Measurements from ENCODE around the gene CDC42BPA. TPM values are rescaled to one million over a fixed set of nuclear protein-coding genes. Genes with fewer than 3 reads are reported as not detected.
"Not testable (repeated sequence)": the region's sequence is repeated elsewhere in the genome, so short reads cannot be mapped to it uniquely, and the experiment has no call there.

Gene CDC42BPA
- total and polyA plus RNA-seq, 12 donors = 7.4 to 73.8 (median 37.2) TPM

DNA sequence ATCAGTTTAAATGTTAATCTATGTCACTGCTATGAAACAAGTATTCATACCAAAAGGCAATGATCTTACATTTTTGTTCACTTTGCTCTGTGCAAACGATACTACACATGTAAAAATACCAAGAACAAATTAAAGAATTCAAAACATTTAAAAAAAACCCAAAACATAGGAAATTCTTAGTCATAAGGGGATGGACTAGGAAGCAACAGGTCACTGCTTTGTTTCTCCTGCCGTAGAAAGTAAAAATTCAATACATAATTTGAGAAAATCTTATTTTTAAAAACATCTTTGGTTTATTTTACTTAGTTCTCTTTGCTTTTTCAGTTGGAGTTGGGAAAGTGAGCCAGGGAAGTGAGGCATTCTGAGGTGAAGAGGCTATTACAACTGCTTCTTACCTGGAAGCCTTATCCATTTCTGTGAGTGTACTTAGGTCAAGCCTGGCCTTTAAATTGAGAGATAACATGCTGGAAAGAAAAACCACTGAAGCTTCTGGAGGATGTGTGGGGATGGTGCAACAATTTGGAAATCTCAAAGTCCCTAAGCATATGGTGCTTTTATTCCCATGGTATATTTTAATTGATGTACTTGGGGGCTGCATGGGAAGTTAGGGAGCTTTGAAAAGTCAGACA, 183.5 kb downstream of the CDC42BPA start:
- Histone ChIP-seq H3K4me3 (no peak overlapping the region), H3K4me1 (replicated peaks in 1 of 2) (peaks cover 0 to 4% of the 10 kb centered on the region in 2 donors), H3K27ac (no peak overlapping the region), H3K27me3 (no peaks in the 10 kb centered on the region), H3K9me3 (replicated peaks in 1 of 3) (no peaks in the 10 kb centered on the region), H3K36me3 (replicated peaks in 1 of 2) (no peaks in the 10 kb centered on the region)
- WGBS, 4 donors = 63 to 79% (median 71%) methylated on average over 2 of the region's 2 CpGs
- DNase-seq = no peak
- intact Hi-C loops (cut with DNase I) = no loop called here
- TF ChIP-seq POLR2A (IDR thresholded peaks at IDR 0.05) = no peak
- TF ChIP-seq, protein P1, sequence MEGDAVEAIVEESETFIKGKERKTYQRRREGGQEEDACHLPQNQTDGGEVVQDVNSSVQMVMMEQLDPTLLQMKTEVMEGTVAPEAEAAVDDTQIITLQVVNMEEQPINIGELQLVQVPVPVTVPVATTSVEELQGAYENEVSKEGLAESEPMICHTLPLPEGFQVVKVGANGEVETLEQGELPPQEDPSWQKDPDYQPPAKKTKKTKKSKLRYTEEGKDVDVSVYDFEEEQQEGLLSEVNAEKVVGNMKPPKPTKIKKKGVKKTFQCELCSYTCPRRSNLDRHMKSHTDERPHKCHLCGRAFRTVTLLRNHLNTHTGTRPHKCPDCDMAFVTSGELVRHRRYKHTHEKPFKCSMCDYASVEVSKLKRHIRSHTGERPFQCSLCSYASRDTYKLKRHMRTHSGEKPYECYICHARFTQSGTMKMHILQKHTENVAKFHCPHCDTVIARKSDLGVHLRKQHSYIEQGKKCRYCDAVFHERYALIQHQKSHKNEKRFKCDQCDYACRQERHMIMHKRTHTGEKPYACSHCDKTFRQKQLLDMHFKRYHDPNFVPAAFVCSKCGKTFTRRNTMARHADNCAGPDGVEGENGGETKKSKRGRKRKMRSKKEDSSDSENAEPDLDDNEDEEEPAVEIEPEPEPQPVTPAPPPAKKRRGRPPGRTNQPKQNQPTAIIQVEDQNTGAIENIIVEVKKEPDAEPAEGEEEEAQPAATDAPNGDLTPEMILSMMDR (IDR thresholded peaks at IDR 0.05) = no peak

DNA sequence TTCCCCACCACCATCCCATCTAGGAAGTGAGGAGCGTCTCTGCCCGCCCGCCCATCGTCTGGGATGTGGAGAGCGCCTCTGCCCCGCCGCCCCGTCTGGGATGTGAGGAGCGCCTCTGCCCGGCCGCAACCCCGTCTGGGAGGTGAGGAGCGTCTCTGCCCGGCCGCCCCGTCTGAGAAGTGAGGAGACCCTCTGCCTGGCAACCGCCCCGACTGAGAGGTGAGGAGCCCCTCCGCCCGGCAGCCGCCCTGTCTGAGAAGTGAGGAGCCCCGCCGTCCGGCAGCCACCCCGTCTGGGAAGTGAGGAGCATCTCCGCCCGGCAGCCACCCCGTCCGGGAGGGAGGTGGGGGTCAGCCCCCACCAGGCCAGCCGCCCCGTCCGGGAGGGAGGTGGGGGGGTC, 185.6 kb downstream of the CDC42BPA start:
- H3K36me3 ChIP-seq (replicated peaks in 1 of 2); DNase-seq; H3K4me3 ChIP-seq; H3K27me3 ChIP-seq; intact Hi-C loops (cut with DNase I); H3K9me3 ChIP-seq (replicated peaks in 1 of 3); H3K4me1 ChIP-seq (replicated peaks in 1 of 2); H3K27ac ChIP-seq: not testable (repeated sequence)
- WGBS, 4 donors = 96 to 99% (median 97%) methylated on average over 4 to 32 of the region's 32 CpGs; no CpG with 5 or more reads in 1 of the 4 donors

DNA sequence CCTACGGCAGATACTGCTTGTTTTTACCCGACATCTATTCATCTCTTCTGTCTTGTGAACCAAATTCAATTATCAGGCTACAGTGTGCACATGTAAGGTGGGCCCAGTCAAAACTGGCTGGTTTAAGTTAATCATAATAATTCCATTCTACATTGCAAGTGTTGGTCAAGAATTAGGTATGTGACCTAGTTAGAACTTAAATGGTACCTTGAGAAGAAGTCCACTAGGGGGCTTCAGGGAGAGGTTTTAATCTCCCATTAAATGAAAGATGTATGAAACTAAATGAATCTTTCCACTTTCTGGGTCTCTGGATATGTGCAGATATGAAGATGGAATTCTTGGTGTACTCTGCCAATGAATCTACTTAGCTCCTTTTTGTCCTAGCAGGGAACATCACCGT, 187.1 kb downstream of the CDC42BPA start:
- no peak overlapping the region for H3K4me3 ChIP-seq
- H3K27me3 ChIP-seq = no peaks in the 10 kb centered on the region
- no peaks in the 10 kb centered on the region for H3K36me3 ChIP-seq (replicated peaks in 1 of 2)
- intact Hi-C loops (cut with DNase I) = no loop called here
- H3K9me3 ChIP-seq (replicated peaks in 1 of 3) = no peaks in the 10 kb centered on the region
- peaks cover 0 to 4% of the 10 kb centered on the region in 2 donors for H3K4me1 ChIP-seq (replicated peaks in 1 of 2)
- WGBS, 4 donors = 87 to 89% (median 88%) methylated on average over 3 of the region's 3 CpGs
- H3K27ac ChIP-seq = no peak overlapping the region
- no peak for TF ChIP-seq POLR2A (IDR thresholded peaks at IDR 0.05)
- TF ChIP-seq, protein P1 (IDR thresholded peaks at IDR 0.05) = peak in 5 of 6 experiments; percentile 19 to 49 (median 42)
- no peak for DNase-seq

- no peaks in the 10 kb centered on the region for H3K36me3 ChIP-seq (replicated peaks in 1 of 2)
- H3K4me3 ChIP-seq = no peak overlapping the region
- H3K9me3 ChIP-seq (replicated peaks in 1 of 3) = no peaks in the 10 kb centered on the region
- H3K27me3 ChIP-seq = no peaks in the 10 kb centered on the region
- no peak for DNase-seq
- H3K27ac ChIP-seq = no peak overlapping the region
- no peak for TF ChIP-seq POLR2A (IDR thresholded peaks at IDR 0.05)
- TF ChIP-seq, protein P1 (IDR thresholded peaks at IDR 0.05) = no peak
- WGBS, 4 donors = 92 to 95% (median 94%) methylated on average over 3 of the region's 3 CpGs
- H3K4me1 ChIP-seq (replicated peaks in 1 of 2) = no peaks in the 10 kb centered on the region
- intact Hi-C loops (cut with DNase I) = no loop called here
These were observed 190.4 kb downstream of the CDC42BPA start for GRCh38 chr1:227127891-227128290.

GRCh38 chr1:227125929-227126545, 192.3 kb downstream of the CDC42BPA start:
- H3K27ac ChIP-seq = no peak overlapping the region
- no peaks in the 10 kb centered on the region for H3K9me3 ChIP-seq (replicated peaks in 1 of 3)
- no peaks in the 10 kb centered on the region for H3K27me3 ChIP-seq
- intact Hi-C loops (cut with DNase I) = no loop called here
- no peaks in the 10 kb centered on the region for H3K36me3 ChIP-seq (replicated peaks in 1 of 2)
- no peak overlapping the region for H3K4me3 ChIP-seq
- no peak for DNase-seq
- no peak for TF ChIP-seq POLR2A (IDR thresholded peaks at IDR 0.05)
- TF ChIP-seq, protein P1 (IDR thresholded peaks at IDR 0.05) = no peak
- WGBS, 4 donors = 63 to 75% (median 71%) methylated on average over 3 of the region's 3 CpGs
- no peaks in the 10 kb centered on the region for H3K4me1 ChIP-seq (replicated peaks in 1 of 2)
